ENCODE measurements around the gene DYNLT2B.
"Not testable (repeated sequence)": the region's sequence is repeated elsewhere in the genome, so short reads cannot be mapped to it uniquely, and the experiment has no call there.

DNA sequence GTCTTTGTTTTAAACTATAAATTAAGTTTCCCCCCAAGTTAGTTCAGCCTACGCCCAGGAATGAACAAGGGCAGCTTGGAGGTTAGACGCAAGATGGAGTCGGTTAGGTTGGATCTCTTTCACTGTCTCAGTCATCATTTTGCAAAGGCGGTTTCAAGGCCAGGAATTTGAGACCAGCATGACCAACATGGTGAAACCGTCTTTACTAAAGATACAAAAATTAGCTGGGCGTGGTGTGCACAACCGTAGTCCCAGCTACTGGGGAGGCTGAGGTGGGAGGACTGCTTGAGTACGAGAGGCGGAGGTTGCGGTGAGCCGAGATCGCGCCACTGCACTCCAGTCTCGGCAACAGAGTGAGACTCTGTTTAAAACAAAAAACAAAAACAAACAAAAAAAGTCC, 25.9 kb upstream of the DYNLT2B start:
- TF ChIP-seq, protein P1, sequence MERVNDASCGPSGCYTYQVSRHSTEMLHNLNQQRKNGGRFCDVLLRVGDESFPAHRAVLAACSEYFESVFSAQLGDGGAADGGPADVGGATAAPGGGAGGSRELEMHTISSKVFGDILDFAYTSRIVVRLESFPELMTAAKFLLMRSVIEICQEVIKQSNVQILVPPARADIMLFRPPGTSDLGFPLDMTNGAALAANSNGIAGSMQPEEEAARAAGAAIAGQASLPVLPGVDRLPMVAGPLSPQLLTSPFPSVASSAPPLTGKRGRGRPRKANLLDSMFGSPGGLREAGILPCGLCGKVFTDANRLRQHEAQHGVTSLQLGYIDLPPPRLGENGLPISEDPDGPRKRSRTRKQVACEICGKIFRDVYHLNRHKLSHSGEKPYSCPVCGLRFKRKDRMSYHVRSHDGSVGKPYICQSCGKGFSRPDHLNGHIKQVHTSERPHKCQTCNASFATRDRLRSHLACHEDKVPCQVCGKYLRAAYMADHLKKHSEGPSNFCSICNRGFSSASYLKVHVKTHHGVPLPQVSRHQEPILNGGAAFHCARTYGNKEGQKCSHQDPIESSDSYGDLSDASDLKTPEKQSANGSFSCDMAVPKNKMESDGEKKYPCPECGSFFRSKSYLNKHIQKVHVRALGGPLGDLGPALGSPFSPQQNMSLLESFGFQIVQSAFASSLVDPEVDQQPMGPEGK (CRISPR knock-in tag; IDR thresholded peaks at IDR 0.05; ENCODE audit: borderline replicate concordance), result not testable (repeated sequence)
- not testable (repeated sequence) for TF ChIP-seq BACH2 (CRISPR knock-in tag; IDR thresholded peaks at IDR 0.05; ENCODE audit: borderline replicate concordance); CSDC2 (CRISPR knock-in tag; IDR thresholded peaks at IDR 0.05); ZNF8 (CRISPR knock-in tag; IDR thresholded peaks at IDR 0.05); ZNF70 (CRISPR knock-in tag; IDR thresholded peaks at IDR 0.05); TCF4 (CRISPR knock-in tag; IDR thresholded peaks at IDR 0.05; ENCODE audit: borderline replicate concordance); ARNTL (CRISPR knock-in tag; IDR thresholded peaks at IDR 0.05; ENCODE audit: borderline replicate concordance, low read depth); TOX (CRISPR knock-in tag; IDR thresholded peaks at IDR 0.05; ENCODE audit: borderline replicate concordance); RARB (CRISPR knock-in tag; IDR thresholded peaks at IDR 0.05)
- TF ChIP-seq, protein P2, sequence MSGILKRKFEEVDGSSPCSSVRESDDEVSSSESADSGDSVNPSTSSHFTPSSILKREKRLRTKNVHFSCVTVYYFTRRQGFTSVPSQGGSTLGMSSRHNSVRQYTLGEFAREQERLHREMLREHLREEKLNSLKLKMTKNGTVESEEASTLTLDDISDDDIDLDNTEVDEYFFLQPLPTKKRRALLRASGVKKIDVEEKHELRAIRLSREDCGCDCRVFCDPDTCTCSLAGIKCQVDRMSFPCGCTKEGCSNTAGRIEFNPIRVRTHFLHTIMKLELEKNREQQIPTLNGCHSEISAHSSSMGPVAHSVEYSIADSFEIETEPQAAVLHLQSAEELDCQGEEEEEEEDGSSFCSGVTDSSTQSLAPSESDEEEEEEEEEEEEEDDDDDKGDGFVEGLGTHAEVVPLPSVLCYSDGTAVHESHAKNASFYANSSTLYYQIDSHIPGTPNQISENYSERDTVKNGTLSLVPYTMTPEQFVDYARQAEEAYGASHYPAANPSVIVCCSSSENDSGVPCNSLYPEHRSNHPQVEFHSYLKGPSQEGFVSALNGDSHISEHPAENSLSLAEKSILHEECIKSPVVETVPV (CRISPR knock-in tag; IDR thresholded peaks at IDR 0.05), result not testable (repeated sequence)

Measured in SK-N-SH treated with all-trans-retinoic acid at 6 μM for 48 hours (cell line).